ENCODE measurements around the gene NCK2. TPM values are rescaled to one million over a fixed set of nuclear protein-coding genes. Genes with fewer than 3 reads are reported as not detected.

The NCK2 gene
- total RNA-seq, 1 experiment from 2014 or later = 89.0 TPM

- Mint-ChIP-seq H3K27ac (ENCODE audit: unreplicated experiment) (no peak overlapping the region), H3K9me3 (ENCODE audit: unreplicated experiment) (no peaks in the 10 kb centered on the region), H3K4me1 (ENCODE audit: low read depth, unreplicated experiment) (no peaks in the 10 kb centered on the region), H3K4me3 (ENCODE audit: unreplicated experiment) (no peak overlapping the region), H3K27me3 (ENCODE audit: insufficient read depth, unreplicated experiment) (no peaks in the 10 kb centered on the region), H3K36me3 (ENCODE audit: insufficient read depth, unreplicated experiment) (no peaks in the 10 kb centered on the region)
- Histone ChIP-seq H3K4me3 (ENCODE audit: low read depth, low read length) (no peak overlapping the region), H3K27me3 (replicated peaks; ENCODE audit: control insufficient read depth, insufficient read depth, low read length) (no peaks in the 10 kb centered on the region), H3K36me3 (ENCODE audit: control insufficient read depth, insufficient read depth, low read length) (no peaks in the 10 kb centered on the region), H3K4me1 (no peaks in the 10 kb centered on the region), H3K9me3 (peaks cover 16% of the 10 kb centered on the region)
- intact Hi-C loops (cut with micrococcal nuclease; ENCODE audit: unreplicated experiment) = no loop called here
- DNase-seq = peak in 1 of 2 experiments; percentile 10
- BruUV-seq (replicated peaks) = no TSS peak
- POLR2A ChIA-PET = no interaction called here
- TF ChIP-seq CTCF (IDR thresholded peaks at IDR 0.05; ENCODE audit: insufficient read depth in 1 of 2, low read depth in 1 of 2, low read length in 1 of 2, severe bottlenecking in 1 of 2, unreplicated experiment in 1 of 2) = no peak
- CTCF ChIA-PET = no interaction called here
Measured at GRCh38 chr2:105936954-105937353, 192.2 kb downstream of the NCK2 start.

- Histone ChIP-seq H3K36me3 (ENCODE audit: control insufficient read depth, insufficient read depth, low read length) (no peaks in the 10 kb centered on the region), H3K4me1 (no peaks in the 10 kb centered on the region), H3K9me3 (peaks cover 16% of the 10 kb centered on the region), H3K4me3 (ENCODE audit: low read depth, low read length) (no peak overlapping the region), H3K27me3 (replicated peaks; ENCODE audit: control insufficient read depth, insufficient read depth, low read length) (no peaks in the 10 kb centered on the region)
- Mint-ChIP-seq H3K4me3 (ENCODE audit: unreplicated experiment) (no peak overlapping the region), H3K4me1 (ENCODE audit: low read depth, unreplicated experiment) (no peaks in the 10 kb centered on the region), H3K9me3 (ENCODE audit: unreplicated experiment) (no peaks in the 10 kb centered on the region), H3K27ac (ENCODE audit: unreplicated experiment) (no peak overlapping the region), H3K36me3 (ENCODE audit: insufficient read depth, unreplicated experiment) (no peaks in the 10 kb centered on the region), H3K27me3 (ENCODE audit: insufficient read depth, unreplicated experiment) (no peaks in the 10 kb centered on the region)
- CTCF ChIA-PET = no interaction called here
- no TSS peak for BruUV-seq (replicated peaks)
- peak in 1 of 2 experiments; percentile 4 for DNase-seq
- intact Hi-C loops (cut with micrococcal nuclease; ENCODE audit: unreplicated experiment) = no loop called here
- POLR2A ChIA-PET = no interaction called here
- no peak for TF ChIP-seq CTCF (IDR thresholded peaks at IDR 0.05; ENCODE audit: insufficient read depth in 1 of 2, low read depth in 1 of 2, low read length in 1 of 2, severe bottlenecking in 1 of 2, unreplicated experiment in 1 of 2)
Measured at GRCh38 chr2:105937498-105938097, 192.9 kb downstream of the NCK2 start.
